Measurements from ENCODE around the gene TAP1. TPM values are rescaled to one million over a fixed set of nuclear protein-coding genes. Genes with fewer than 3 reads are reported as not detected.
"Not testable (repeated sequence)": the region's sequence is repeated elsewhere in the genome, so short reads cannot be mapped to it uniquely, and the experiment has no call there.

TAP1 gene
- total RNA-seq, 1 donor from 2014 or later: 15.5 TPM

GRCh38 chr6:32814145-32814544 is 39.4 kb downstream of the TAP1 start:
- Histone ChIP-seq H3K4me3 (no peak overlapping the region), H3K4me1 (peaks cover 19% of the 10 kb centered on the region), H3K27ac (replicated peaks) (no peak overlapping the region), H3K9me3 (replicated peaks) (no peaks in the 10 kb centered on the region), H3K27me3 (ENCODE audit: low read depth) (no peaks in the 10 kb centered on the region), H3K36me3 (no peaks in the 10 kb centered on the region)
- intact Hi-C loops (cut with micrococcal nuclease): no loop called here
- DNase-seq: no peak
- TF ChIP-seq CTCF (IDR thresholded peaks at IDR 0.05; ENCODE audit: borderline replicate concordance): no peak

DNA sequence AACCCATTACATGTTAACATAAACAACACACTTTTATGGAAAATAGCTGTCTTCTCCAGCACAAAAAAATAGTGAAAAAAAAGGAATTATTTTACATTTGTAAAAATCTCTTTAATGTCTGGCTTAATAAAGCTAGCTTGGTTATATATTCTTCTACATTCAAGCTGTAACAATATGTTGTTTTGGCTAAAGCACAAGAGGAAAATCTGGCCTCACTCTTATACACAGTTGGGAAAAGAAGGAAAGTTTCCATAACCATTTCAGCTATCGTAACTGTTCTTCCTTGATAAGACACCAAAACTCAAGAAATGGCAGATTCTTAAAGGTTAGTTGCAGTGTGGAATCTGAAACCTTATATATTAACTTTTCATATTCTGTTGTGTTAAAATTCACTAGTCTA is 44.3 kb downstream of the TAP1 start:
- no peak for TF ChIP-seq CTCF (IDR thresholded peaks at IDR 0.05; ENCODE audit: borderline replicate concordance)
- Histone ChIP-seq H3K36me3 (no peaks in the 10 kb centered on the region), H3K27ac (replicated peaks) (no peak overlapping the region), H3K4me1 (no peaks in the 10 kb centered on the region), H3K9me3 (replicated peaks) (no peaks in the 10 kb centered on the region), H3K4me3 (no peak overlapping the region), H3K27me3 (ENCODE audit: low read depth) (peaks cover 44% of the 10 kb centered on the region)
- intact Hi-C loops (cut with micrococcal nuclease): no loop called here
- DNase-seq: no peak

DNA sequence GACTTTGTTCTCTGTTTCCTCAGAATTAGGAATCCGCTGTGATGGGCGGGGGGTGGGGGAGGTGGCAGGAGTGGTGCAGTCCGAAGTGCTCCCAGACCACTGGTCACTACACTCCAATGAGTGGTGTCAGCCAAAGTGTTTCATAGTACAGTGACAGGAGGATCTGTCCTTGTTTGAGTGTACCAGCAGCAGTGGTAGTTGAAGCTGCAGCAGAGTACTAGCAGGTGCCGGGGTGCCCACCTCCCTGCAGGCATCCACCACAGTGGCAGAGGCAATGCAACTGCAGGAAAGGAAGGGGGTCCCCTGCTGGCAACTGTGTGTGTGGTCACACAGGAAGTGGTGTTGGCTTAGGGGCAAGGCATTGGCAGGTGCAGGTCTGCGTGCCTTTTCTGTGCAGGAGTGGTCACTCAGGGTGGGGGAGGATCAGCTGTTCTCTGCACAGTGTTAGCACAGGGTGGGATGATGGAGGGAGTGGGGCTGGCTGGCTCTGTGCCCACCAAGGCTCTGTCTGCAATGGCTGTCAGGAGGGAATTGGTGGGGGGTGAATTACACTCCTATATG is 46.4 kb downstream of the TAP1 start:
- H3K36me3 ChIP-seq: no peaks in the 10 kb centered on the region
- intact Hi-C loops (cut with micrococcal nuclease): no loop called here
- H3K4me1 ChIP-seq: no peaks in the 10 kb centered on the region
- H3K9me3 ChIP-seq (replicated peaks): no peaks in the 10 kb centered on the region
- H3K27ac ChIP-seq (replicated peaks): no peak overlapping the region
- DNase-seq: no peak
- no peak for TF ChIP-seq CTCF (IDR thresholded peaks at IDR 0.05; ENCODE audit: borderline replicate concordance)
- no peak overlapping the region for H3K4me3 ChIP-seq
- H3K27me3 ChIP-seq (ENCODE audit: low read depth): peaks cover 60% of the 10 kb centered on the region

- intact Hi-C loops (cut with micrococcal nuclease); H3K4me1 ChIP-seq: not testable (repeated sequence)
- H3K27me3 ChIP-seq (ENCODE audit: low read depth): peaks cover 77% of the 10 kb centered on the region
These were observed 48.1 kb downstream of the TAP1 start for GRCh38 chr6:32805404-32805803.

DNA sequence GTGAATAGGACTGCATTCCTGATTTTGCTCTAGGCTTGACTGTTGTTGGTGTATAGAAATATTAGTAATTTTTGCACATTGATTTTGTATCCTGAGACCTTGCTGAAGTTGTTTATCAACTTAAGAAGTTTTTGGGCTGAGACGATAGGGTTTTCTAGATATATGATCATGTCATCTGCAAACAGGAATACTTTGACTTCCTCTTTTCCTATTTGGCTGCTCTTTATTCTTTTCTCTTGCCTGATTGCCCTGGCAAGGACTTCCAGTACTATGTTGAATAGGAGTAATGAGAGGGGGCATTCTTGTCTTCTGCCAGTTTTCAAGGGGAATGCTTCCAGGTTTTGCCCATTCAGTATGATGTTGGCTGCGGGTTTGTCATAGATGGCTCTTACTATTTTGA is 50.1 kb downstream of the TAP1 start:
- no peak overlapping the region for H3K27ac ChIP-seq (replicated peaks)
- intact Hi-C loops (cut with micrococcal nuclease): no loop called here
- H3K9me3 ChIP-seq (replicated peaks): peaks cover 8% of the 10 kb centered on the region
- DNase-seq: no peak
- H3K27me3 ChIP-seq (ENCODE audit: low read depth): peaks cover 93% of the 10 kb centered on the region
- no peaks in the 10 kb centered on the region for H3K4me1 ChIP-seq
- no peaks in the 10 kb centered on the region for H3K36me3 ChIP-seq
- H3K4me3 ChIP-seq: no peak overlapping the region
- TF ChIP-seq CTCF (IDR thresholded peaks at IDR 0.05; ENCODE audit: borderline replicate concordance): no peak

More at GRCh38 chr6:32805404-32805803, 48.1 kb downstream of the TAP1 start:
- H3K9me3 ChIP-seq (replicated peaks); DNase-seq; H3K36me3 ChIP-seq; H3K4me3 ChIP-seq; H3K27ac ChIP-seq (replicated peaks): not testable (repeated sequence)

GRCh38 chr6:32799740-32800139 is 53.8 kb downstream of the TAP1 start:
- Histone ChIP-seq H3K4me1 (no peaks in the 10 kb centered on the region), H3K4me3 (no peak overlapping the region), H3K9me3 (replicated peaks) (peaks cover 8% of the 10 kb centered on the region), H3K36me3 (no peaks in the 10 kb centered on the region), H3K27ac (replicated peaks) (no peak overlapping the region), H3K27me3 (ENCODE audit: low read depth) (peaks cover 91% of the 10 kb centered on the region)
- intact Hi-C loops (cut with micrococcal nuclease): loop anchor here (5.0 kb wide), 1 partner anchor 382 kb away; no protein-coding TSS in a partner anchor
- DNase-seq: no peak
- no peak for TF ChIP-seq CTCF (IDR thresholded peaks at IDR 0.05; ENCODE audit: borderline replicate concordance)

All from left ventricle myocardium inferior (tissue), 1 donor.